Transverse colon (tissue), 4 donors: ENCODE measurements around the gene FLYWCH1. TPM values are rescaled to one million over a fixed set of nuclear protein-coding genes. Genes with fewer than 3 reads are reported as not detected.

Source experiments
- DNase-seq: peaks from one replicate; pipeline ENCODE4 v3.0.0-alpha.2; 2019
- H3K27ac ChIP-seq, 4 donors: fragments of 200-600 bp; sonication (generic); 2 replicates each; pipeline ENCODE4 v1.5.1; 2016 to 2018; ENCODE audit warnings: inconsistent platforms in 4 of 4
- H3K27me3 ChIP-seq: fragments of 200-600 bp; sonication (generic); 2 replicates; pipeline ENCODE4 v1.5.1; 2017; ENCODE audit warnings: inconsistent platforms
- H3K36me3 ChIP-seq, 4 donors: fragments of 200-600 bp; sonication (generic); 2 replicates each; pipeline ENCODE4 v1.5.1; 2017 to 2019; ENCODE audit warnings: inconsistent platforms in 4 of 4
- H3K4me1 ChIP-seq, 4 donors: fragments of 200-600 bp; sonication (generic); 2 replicates each; pipeline ENCODE4 v1.5.1; 2017 to 2020; ENCODE audit warnings: inconsistent platforms in 4 of 4
- H3K4me3 ChIP-seq, 4 donors: fragments of 200-600 bp; sonication (generic); 1 replicate in 1 of 4; 2 replicates in 3 of 4; pipeline versions ENCODE4 v1.5.1 to v1.6.1; 2017 to 2019; ENCODE audit warnings: inconsistent platforms in 4 of 4
- H3K9me3 ChIP-seq, 2 donors: fragments of 200-600 bp; sonication (generic); 2 replicates each; pipeline ENCODE4 v1.5.1; 2017 to 2019; ENCODE audit warnings: inconsistent platforms in 2 of 2
- EP300 ChIP-seq: sonication (generic); formaldehyde crosslinking; IDR thresholded peaks from one replicate; pipeline ENCODE4 v1.6.1; 2017; ENCODE audit warnings: antibody characterized with exemption, low read depth
- POLR2A ChIP-seq: fragments of 450-650 bp; IDR thresholded peaks from one replicate; pipeline ENCODE4 v1.6.1; 2016; ENCODE audit warnings: antibody characterized with exemption, mild to moderate bottlenecking, moderate library complexity
- POLR2AphosphoS5 ChIP-seq, 3 donors: sonication (generic); formaldehyde crosslinking; IDR thresholded peaks; one replicate each; pipeline ENCODE4 v1.6.1; 2016; ENCODE audit warnings: antibody characterized with exemption in 3 of 3
- WGBS, 2 donors: methylation state at CpG; one replicate each; pipeline ENCODE4 v1.1.5; 2018; ENCODE audit warnings: low coverage in 1 of 2; 5-methylcytosine and 5-hydroxymethylcytosine counted together
- in situ Hi-C, 4 donors: fragments of 200-750 bp; cut with MboI; loops; one replicate each; pipeline versions ENCODE4 v1.15.0 to v1.15.1; 2017; ENCODE audit warnings: low sequenced_read_pairs in 3 of 4, low pct_ligation_motif_present in 1 of 4, low pct_unique_long_range_greater_than_20kb in 1 of 4
- intact Hi-C: fragments of 100-400 bp; cut with DNase I; formaldehyde crosslinking; loops from one replicate; pipeline ENCODE4 v1.15.1; 2023; ENCODE audit warnings: low total_unique reads
- total RNA-seq, 4 donors: library from RNA; depleted of rRNA; stranded (reverse); fragments of >200 nt; gene quantifications; one replicate each; pipeline ENCODE4 v1.1.0, GENCODE V29; 2016
- TF ChIP-seq, protein P1 (sequence below), 5 experiments: fragments of 200-600 bp in 3 of 5; fragments of 450-650 bp in 2 of 5; sonication (generic) in 3 of 5; IDR thresholded peaks; 1 replicate in 2 of 5; 2 replicates in 3 of 5; pipeline ENCODE4 v1.5.1; 2016 to 2017; ENCODE audit warnings: antibody characterized with exemption in 5 of 5, inconsistent platforms in 3 of 5, mild to moderate bottlenecking in 2 of 5, moderate library complexity in 1 of 5

The FLYWCH1 gene
- total RNA-seq, 4 donors from 2014 or later, result 29.1 to 59.1 (median 34.6) TPM

DNA sequence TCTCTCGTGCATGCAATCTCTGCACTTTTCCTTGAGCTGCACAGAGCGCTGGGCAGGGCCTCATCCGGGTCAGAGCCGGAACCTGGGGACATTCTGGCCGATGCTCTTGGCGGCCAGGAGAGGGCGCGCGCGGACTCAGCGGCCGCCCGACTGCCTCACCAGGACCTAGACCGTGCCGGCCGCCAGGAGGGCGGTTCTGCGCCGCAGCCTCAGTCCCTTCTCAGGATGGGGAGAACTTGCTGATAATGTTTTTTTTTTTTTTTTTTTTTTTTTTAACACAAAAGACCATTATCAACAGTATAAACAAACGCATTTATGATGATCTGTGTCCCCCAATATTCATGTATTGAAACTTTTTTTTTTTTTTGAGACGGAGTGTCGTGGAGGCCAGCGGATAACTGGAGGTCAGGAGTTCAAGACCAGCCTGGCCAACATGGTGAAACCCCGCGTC lies 36.8 kb upstream of the FLYWCH1 start:
- H3K27ac ChIP-seq, result peak overlapping the region in 1 of 4 donors; percentile 21
- peak; percentile 83 for DNase-seq
- WGBS, 2 donors, result 12 to 16% methylated on average over 15 to 25 of the region's 25 CpGs
- TF ChIP-seq POLR2A (no peak), POLR2AphosphoS5 (IDR thresholded peaks at IDR 0.05) (peak in 1 of 3 donors; percentile 12), EP300 (no peak)
- TF ChIP-seq, protein P1, sequence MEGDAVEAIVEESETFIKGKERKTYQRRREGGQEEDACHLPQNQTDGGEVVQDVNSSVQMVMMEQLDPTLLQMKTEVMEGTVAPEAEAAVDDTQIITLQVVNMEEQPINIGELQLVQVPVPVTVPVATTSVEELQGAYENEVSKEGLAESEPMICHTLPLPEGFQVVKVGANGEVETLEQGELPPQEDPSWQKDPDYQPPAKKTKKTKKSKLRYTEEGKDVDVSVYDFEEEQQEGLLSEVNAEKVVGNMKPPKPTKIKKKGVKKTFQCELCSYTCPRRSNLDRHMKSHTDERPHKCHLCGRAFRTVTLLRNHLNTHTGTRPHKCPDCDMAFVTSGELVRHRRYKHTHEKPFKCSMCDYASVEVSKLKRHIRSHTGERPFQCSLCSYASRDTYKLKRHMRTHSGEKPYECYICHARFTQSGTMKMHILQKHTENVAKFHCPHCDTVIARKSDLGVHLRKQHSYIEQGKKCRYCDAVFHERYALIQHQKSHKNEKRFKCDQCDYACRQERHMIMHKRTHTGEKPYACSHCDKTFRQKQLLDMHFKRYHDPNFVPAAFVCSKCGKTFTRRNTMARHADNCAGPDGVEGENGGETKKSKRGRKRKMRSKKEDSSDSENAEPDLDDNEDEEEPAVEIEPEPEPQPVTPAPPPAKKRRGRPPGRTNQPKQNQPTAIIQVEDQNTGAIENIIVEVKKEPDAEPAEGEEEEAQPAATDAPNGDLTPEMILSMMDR (IDR thresholded peaks at IDR 0.05), result peak; percentile 92 to 99 (median 94)
- H3K4me3 ChIP-seq, result no peak overlapping the region
- in situ Hi-C loops (loop anchor here in 2 of 4 donors (5.0 to 10.0 kb wide), 2 partner anchors 42 to 50 kb away; no protein-coding TSS in a partner anchor), intact Hi-C loops (loop anchor here (5.0 kb wide), 1 partner anchor 47 kb away; no protein-coding TSS in a partner anchor)
- no peaks in the 10 kb centered on the region for H3K36me3 ChIP-seq
- H3K27me3 ChIP-seq, result no peaks in the 10 kb centered on the region
- peaks cover 3 to 7% (median 6%) of the 10 kb centered on the region in 4 donors for H3K4me1 ChIP-seq
- H3K9me3 ChIP-seq, result no peaks in the 10 kb centered on the region

DNA sequence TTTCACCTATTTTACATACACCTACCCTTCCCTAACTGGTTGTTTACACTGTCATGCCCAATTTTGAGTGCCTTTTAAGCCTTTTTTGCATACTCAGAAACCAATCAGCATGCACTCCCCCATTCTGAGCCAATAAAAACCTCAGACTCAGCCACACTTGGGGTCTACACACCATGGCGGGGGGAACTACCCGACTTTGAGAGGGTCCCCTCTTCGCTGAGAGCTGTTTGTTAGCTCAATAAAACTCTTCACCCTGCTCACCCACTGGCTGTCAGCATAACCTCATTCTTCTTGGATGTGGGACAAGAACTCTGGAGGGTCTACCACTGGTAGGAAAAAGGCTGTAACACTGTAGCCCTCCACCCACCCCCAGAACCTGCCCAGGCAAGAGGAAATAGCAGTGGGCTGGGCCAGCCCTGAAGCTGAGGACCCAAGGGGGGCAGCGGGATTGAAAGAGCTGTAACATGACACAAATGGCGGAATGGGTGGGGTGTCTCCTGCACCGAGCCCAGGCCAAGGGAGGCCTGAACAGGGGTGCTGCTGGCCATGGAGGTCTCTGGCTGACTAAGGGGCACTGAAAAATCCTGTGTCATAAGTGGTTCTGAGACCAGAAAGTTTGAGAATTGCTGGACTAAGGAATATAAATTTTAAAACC lies 31.8 kb upstream of the FLYWCH1 start:
- DNase-seq, result no peak
- H3K36me3 ChIP-seq, result no peaks in the 10 kb centered on the region
- TF ChIP-seq POLR2A (no peak), EP300 (no peak), POLR2AphosphoS5 (IDR thresholded peaks at IDR 0.05) (no peak)
- TF ChIP-seq, protein P1 (IDR thresholded peaks at IDR 0.05), result no peak
- in situ Hi-C loops (loop anchor here in 2 of 4 donors (5.0 to 10.0 kb wide), 2 partner anchors 37 to 45 kb away; no protein-coding TSS in a partner anchor), intact Hi-C loops (loop anchor here (5.0 kb wide), 1 partner anchor 42 kb away; no protein-coding TSS in a partner anchor)
- H3K4me1 ChIP-seq, result peaks cover 5 to 14% (median 10%) of the 10 kb centered on the region in 4 donors
- no peak overlapping the region for H3K4me3 ChIP-seq
- H3K9me3 ChIP-seq, result no peaks in the 10 kb centered on the region
- no peak overlapping the region for H3K27ac ChIP-seq
- WGBS, 2 donors, result 92 to 100% methylated on average over 3 to 6 of the region's 6 CpGs
- no peaks in the 10 kb centered on the region for H3K27me3 ChIP-seq

DNA sequence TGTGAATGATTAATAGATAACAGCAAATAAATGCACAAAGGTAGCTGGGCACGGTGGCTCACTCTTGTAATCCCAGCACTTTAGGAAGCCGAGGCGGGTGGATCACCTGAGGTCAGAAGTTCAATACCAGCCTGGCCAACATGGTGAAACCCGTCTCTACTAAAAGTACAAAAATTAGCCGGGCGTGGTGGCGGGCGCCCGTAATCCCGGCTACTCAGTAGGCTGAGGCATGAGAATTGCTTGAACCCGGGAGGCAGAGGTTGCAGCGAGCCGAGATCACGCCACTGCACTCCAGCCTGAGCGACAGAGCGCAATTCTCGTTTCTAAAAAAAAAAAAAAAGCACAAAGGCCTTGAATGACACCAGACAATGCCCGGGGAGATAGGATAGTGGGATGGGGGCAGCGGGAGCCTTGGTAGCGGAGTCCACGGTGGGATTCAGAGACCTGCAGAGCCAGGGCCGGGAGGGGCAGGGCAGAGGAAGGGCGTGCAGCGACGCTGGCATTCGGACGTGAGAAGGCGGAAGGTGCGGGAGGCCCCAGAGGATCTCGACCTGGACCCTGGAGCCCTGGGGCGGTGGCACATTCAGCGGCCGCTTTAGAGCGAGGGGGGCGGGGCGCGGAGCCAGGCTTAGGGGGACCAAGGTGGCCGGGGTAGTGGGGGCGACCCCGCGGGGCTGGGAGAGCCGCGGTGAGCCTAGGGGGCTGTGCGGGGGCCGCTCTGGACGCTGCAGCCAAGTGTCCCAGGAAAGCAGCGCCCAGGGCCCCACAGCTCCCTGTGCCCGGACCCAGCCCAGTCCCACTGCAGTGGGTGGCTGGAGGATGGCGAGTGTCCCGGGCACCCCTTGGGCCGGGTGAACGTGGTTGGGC lies 29.7 kb upstream of the FLYWCH1 start:
- in situ Hi-C loops (no loop called here), intact Hi-C loops (no loop called here)
- Histone ChIP-seq H3K9me3 (no peaks in the 10 kb centered on the region), H3K4me3 (peak overlapping the region; percentile 77 to 99 (median 85)), H3K27ac (peak overlapping the region; percentile 96 to 100 (median 97)), H3K36me3 (no peaks in the 10 kb centered on the region), H3K27me3 (no peaks in the 10 kb centered on the region), H3K4me1 (peaks cover 5 to 14% (median 10%) of the 10 kb centered on the region in 4 donors)
- peak; percentile 78 for DNase-seq
- 0 to 3% methylated on average over 8 to 48 of the region's 52 CpGs for whole genome bisulfite sequencing, 2 donors
- peak; percentile 30 for TF ChIP-seq POLR2A
- TF ChIP-seq, protein P1 (IDR thresholded peaks at IDR 0.05), result no peak
- TF ChIP-seq EP300, result no peak
- peak; percentile 17 to 77 (median 45) for TF ChIP-seq POLR2AphosphoS5 (IDR thresholded peaks at IDR 0.05)
